ENCODE results near the gene SLC38A1.

The SLC38A1 gene

DNA sequence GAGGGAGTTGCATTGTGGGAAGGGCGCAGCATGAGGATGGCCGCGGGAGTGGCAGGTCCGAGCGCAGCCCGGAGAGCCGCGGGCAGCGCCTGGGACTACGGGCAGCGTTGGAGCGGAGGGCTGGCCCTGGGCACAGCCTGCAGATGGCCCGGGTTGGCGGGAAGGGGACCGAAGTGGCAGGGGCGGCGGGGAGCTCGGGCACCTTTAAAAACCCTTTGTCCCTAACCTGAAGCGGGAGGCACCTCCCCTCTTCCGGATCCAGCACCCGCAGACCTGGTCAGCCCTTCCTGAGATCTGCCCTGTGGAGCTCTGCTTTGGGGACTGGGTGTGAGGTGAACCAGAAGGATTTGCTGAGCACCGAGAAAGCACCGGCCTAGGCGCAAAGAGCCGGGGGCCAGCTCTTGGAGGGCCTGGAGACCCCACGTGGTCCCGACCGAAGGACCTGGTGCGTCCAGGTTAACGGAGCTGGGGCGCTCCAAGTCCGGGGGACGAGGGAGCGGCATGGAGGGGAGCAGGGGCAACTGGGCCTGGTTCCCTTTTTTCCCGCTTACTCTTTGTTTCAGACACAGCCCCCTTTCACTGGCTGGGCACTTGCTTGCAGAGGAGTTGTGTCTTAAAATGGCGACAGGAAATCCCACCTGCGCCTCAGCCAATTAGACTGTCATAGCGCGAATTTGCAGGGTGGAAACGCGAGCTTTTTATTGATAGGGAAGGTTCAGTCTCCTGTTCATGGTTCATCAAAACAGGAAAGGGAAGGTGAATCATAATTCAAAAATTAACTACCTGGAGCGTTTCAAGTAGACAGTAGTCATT is 792 bp upstream of the SLC38A1 start:
- Mint-ChIP-seq H3K27me3 (ENCODE audit: low read depth) (no peaks in the 10 kb centered on the region), H3K4me3 (no peak overlapping the region), H3K4me1 (ENCODE audit: low read depth) (peaks cover 14% of the 10 kb centered on the region), H3K36me3 (ENCODE audit: low read depth) (peaks cover 9% of the 10 kb centered on the region), H3K9me3 (no peaks in the 10 kb centered on the region), H3K27ac (no peak overlapping the region)
- DNase-seq (ENCODE audit: low spot score), result peak; percentile 65

DNA sequence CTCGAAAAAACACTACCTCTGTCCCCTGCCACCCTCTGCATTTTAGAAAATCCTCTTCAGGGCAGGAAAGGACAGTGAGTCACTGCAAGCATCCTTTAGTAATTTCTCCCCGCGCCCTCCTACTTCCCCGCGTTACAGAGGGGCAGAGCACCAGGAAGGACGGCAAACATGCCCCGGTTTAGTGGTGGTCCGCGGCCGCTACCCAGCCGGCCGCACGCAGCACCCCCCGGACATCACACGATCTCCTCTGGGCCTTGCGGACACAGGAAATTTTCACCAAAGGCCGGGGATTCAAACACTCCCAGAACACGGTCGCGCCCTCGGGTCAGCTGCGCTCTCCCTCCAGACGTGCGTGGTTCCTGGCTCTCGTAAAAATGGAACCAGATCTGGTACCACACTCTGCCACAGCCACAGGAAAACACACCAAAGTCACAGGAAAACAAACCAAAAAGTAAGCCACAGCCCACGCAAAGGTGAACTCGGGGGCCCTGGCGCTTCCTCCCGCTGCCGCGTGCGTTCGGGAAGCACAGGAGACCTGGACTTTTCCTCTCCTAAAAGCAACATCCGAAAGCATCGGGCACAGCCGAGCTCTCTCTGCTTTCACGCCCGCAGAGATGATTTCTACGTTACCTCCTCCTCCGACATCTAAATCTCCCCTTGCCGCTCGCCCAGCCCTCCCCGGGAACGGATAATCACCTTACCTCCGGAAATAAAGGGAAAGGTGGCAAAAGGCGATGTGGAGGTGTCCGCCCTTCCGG is 839 bp downstream of the SLC38A1 start:
- H3K9me3 Mint-ChIP-seq, result no peaks in the 10 kb centered on the region
- no peak for DNase-seq (ENCODE audit: low spot score)
- H3K27ac Mint-ChIP-seq, result no peak overlapping the region
- H3K36me3 Mint-ChIP-seq (ENCODE audit: low read depth), result peaks cover 12% of the 10 kb centered on the region
- no peaks in the 10 kb centered on the region for H3K27me3 Mint-ChIP-seq (ENCODE audit: low read depth)
- H3K4me3 Mint-ChIP-seq, result no peak overlapping the region
- peaks cover 25% of the 10 kb centered on the region for H3K4me1 Mint-ChIP-seq (ENCODE audit: low read depth)

- no peaks in the 10 kb centered on the region for H3K27me3 Mint-ChIP-seq (ENCODE audit: low read depth)
- no peak for DNase-seq (ENCODE audit: low spot score)
- H3K9me3 Mint-ChIP-seq, result no peaks in the 10 kb centered on the region
- peaks cover 15% of the 10 kb centered on the region for H3K36me3 Mint-ChIP-seq (ENCODE audit: low read depth)
- peaks cover 28% of the 10 kb centered on the region for H3K4me1 Mint-ChIP-seq (ENCODE audit: low read depth)
- H3K27ac Mint-ChIP-seq, result no peak overlapping the region
- no peak overlapping the region for H3K4me3 Mint-ChIP-seq
Observed at GRCh38 chr12:46267575-46267824, 1.3 kb downstream of the SLC38A1 start.

DNA sequence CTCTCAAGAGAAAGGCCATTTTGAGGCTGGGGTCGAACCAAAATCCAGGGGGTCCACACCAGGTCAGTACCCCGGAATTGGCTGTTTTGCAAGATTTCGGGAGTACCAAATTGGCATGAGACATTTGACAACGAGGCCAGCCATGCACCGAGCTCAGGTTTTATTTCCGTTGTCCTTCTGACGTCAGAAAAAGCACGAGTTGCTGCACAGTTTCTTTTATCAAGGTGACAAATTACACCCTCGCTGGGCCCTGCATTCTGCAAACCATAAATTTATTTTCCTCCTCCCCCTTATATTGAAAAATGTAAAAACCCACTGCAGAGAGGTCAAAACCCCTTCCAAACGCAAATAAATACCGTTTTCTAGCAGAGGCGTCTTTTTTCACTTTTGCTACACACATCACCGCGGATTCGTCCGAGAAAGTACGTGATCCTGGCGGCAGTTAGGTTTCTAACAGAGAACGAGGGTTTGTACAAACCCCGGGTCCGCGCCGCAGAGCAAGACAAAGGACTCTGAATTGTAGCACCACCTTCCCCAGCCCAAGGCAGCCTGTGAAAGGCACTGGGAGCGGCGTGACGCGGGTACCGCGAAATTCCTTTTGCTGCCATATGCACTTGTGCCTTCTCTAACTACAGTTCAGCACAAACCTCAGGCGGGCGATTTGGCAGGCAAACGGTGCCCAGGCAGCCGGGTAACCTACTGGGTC is 1.8 kb downstream of the SLC38A1 start:
- H3K27ac Mint-ChIP-seq, result no peak overlapping the region
- H3K27me3 Mint-ChIP-seq (ENCODE audit: low read depth), result no peaks in the 10 kb centered on the region
- peak; percentile 57 for DNase-seq (ENCODE audit: low spot score)
- peaks cover 28% of the 10 kb centered on the region for H3K4me1 Mint-ChIP-seq (ENCODE audit: low read depth)
- H3K36me3 Mint-ChIP-seq (ENCODE audit: low read depth), result peaks cover 15% of the 10 kb centered on the region
- no peaks in the 10 kb centered on the region for H3K9me3 Mint-ChIP-seq
- H3K4me3 Mint-ChIP-seq, result no peak overlapping the region

DNA sequence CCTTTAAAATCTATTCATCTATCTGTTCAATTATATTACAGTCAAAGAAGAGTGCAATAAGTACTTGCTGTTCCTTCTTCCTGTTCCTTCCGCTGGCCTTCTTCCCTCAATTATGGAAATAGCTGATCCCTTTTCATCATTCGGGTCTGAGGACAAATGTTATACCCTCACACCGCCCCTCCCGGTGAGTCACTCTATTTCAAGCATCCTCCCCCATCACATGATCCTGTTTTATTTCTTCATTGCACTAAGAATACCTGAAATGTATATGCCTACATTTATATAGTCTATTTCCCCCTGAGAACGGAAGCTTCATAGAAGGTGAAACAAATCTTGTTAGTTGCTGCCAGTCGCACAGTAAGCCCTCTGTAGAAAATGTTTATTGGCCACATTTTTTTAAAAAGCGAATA is 2.5 kb downstream of the SLC38A1 start:
- Mint-ChIP-seq H3K27ac (no peak overlapping the region), H3K4me3 (no peak overlapping the region), H3K36me3 (ENCODE audit: low read depth) (peaks cover 20% of the 10 kb centered on the region), H3K9me3 (no peaks in the 10 kb centered on the region), H3K27me3 (ENCODE audit: low read depth) (no peaks in the 10 kb centered on the region), H3K4me1 (ENCODE audit: low read depth) (peaks cover 25% of the 10 kb centered on the region)
- DNase-seq (ENCODE audit: low spot score), result peak; percentile 10

DNA sequence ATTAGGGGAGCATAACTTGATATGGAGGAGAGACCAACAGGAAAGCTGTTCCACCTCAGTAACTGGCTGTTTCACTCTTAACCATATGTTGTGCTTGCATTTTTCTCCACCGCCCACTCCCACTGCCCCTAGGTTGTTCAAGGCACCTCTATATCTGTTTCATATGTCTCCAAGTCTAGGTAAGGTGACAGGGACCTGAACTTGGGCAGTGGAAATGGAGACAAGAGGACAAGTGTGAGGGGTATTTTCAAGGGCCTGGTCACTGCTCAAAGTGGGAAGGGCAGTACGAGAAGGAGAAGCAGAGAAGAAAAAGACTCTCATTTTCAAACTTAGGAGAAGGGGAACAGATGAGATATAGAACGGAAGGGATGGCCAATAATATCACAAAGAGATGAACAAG is 3.1 kb downstream of the SLC38A1 start:
- no peaks in the 10 kb centered on the region for H3K27me3 Mint-ChIP-seq (ENCODE audit: low read depth)
- DNase-seq (ENCODE audit: low spot score), result peak; percentile 43
- peaks cover 17% of the 10 kb centered on the region for H3K36me3 Mint-ChIP-seq (ENCODE audit: low read depth)
- H3K4me3 Mint-ChIP-seq, result no peak overlapping the region
- H3K9me3 Mint-ChIP-seq, result no peaks in the 10 kb centered on the region
- H3K27ac Mint-ChIP-seq, result no peak overlapping the region
- peaks cover 20% of the 10 kb centered on the region for H3K4me1 Mint-ChIP-seq (ENCODE audit: low read depth)

GRCh38 chr12:46265102-46265501 is 3.7 kb downstream of the SLC38A1 start:
- H3K27ac Mint-ChIP-seq, result no peak overlapping the region
- no peaks in the 10 kb centered on the region for H3K27me3 Mint-ChIP-seq (ENCODE audit: low read depth)
- no peaks in the 10 kb centered on the region for H3K9me3 Mint-ChIP-seq
- H3K4me1 Mint-ChIP-seq (ENCODE audit: low read depth), result peaks cover 16% of the 10 kb centered on the region
- no peak overlapping the region for H3K4me3 Mint-ChIP-seq
- H3K36me3 Mint-ChIP-seq (ENCODE audit: low read depth), result peaks cover 15% of the 10 kb centered on the region
- DNase-seq (ENCODE audit: low spot score), result no peak

DNA sequence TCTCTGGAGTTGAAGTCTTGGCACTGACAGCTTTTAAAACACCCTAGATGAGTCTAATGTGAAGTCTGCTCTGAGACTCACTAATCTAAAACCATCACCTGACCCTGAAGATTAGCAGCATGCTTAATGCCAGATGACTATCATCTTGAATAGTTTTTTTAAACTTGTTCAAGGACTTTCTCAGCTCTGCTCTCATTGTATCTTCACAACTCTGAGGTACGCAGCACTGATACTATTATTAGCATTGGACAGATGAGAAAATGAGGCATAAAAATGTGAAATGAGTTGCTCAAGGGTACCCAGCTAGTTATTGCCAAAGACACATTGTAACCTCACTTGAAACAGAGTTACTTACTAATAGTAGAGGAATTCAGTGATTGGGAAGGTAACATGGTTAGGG is 4.8 kb downstream of the SLC38A1 start:
- H3K27me3 Mint-ChIP-seq (ENCODE audit: low read depth), result no peaks in the 10 kb centered on the region
- peak overlapping the region; percentile 57 for H3K4me3 Mint-ChIP-seq
- H3K27ac Mint-ChIP-seq, result peak overlapping the region; percentile 51
- H3K4me1 Mint-ChIP-seq (ENCODE audit: low read depth), result peaks cover 14% of the 10 kb centered on the region
- H3K36me3 Mint-ChIP-seq (ENCODE audit: low read depth), result peaks cover 15% of the 10 kb centered on the region
- no peaks in the 10 kb centered on the region for H3K9me3 Mint-ChIP-seq
- DNase-seq (ENCODE audit: low spot score), result no peak

- Mint-ChIP-seq H3K4me1 (ENCODE audit: low read depth) (peaks cover 14% of the 10 kb centered on the region), H3K27me3 (ENCODE audit: low read depth) (no peaks in the 10 kb centered on the region), H3K27ac (peak overlapping the region; percentile 51), H3K36me3 (ENCODE audit: low read depth) (peaks cover 14% of the 10 kb centered on the region), H3K4me3 (peak overlapping the region; percentile 57), H3K9me3 (no peaks in the 10 kb centered on the region)
- no peak for DNase-seq (ENCODE audit: low spot score)
Observed at GRCh38 chr12:46263140-46264016, 5.5 kb downstream of the SLC38A1 start.

- DNase-seq (ENCODE audit: low spot score), result no peak
- Mint-ChIP-seq H3K9me3 (no peaks in the 10 kb centered on the region), H3K27ac (no peak overlapping the region), H3K27me3 (ENCODE audit: low read depth) (no peaks in the 10 kb centered on the region), H3K4me3 (no peak overlapping the region), H3K4me1 (ENCODE audit: low read depth) (peaks cover 22% of the 10 kb centered on the region), H3K36me3 (ENCODE audit: low read depth) (peaks cover 30% of the 10 kb centered on the region)
Observed at GRCh38 chr12:46261646-46262045, 7.2 kb downstream of the SLC38A1 start.

DNA sequence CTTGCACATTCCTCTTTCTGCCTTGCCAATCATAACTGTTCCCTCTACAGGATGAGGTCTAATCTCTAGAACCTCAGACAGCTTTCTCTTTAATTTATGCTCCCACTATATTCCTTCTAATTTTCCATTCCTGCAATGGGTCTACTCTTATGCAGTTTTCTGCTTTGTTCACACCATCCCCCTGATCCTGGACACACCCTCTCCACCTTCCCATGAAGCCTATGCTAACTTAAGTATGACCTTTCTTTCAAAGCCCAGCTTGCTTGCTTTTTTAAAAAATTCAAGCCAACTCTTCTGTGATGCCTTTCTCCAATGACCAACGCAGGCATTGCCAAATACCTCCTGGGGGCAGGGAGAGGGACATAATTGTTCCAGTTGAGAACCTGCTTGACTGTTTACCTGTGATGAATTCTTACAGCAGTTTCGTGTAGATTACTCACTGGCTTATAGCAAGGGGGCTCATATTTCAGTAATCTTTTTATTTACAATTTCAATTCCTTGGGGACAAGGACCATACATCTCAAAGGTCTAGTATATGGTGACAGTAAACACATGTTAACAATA is 7.8 kb downstream of the SLC38A1 start:
- no peaks in the 10 kb centered on the region for H3K27me3 Mint-ChIP-seq (ENCODE audit: low read depth)
- no peak for DNase-seq (ENCODE audit: low spot score)
- H3K27ac Mint-ChIP-seq, result no peak overlapping the region
- peaks cover 25% of the 10 kb centered on the region for H3K4me1 Mint-ChIP-seq (ENCODE audit: low read depth)
- H3K4me3 Mint-ChIP-seq, result no peak overlapping the region
- peaks cover 34% of the 10 kb centered on the region for H3K36me3 Mint-ChIP-seq (ENCODE audit: low read depth)
- no peaks in the 10 kb centered on the region for H3K9me3 Mint-ChIP-seq

DNA sequence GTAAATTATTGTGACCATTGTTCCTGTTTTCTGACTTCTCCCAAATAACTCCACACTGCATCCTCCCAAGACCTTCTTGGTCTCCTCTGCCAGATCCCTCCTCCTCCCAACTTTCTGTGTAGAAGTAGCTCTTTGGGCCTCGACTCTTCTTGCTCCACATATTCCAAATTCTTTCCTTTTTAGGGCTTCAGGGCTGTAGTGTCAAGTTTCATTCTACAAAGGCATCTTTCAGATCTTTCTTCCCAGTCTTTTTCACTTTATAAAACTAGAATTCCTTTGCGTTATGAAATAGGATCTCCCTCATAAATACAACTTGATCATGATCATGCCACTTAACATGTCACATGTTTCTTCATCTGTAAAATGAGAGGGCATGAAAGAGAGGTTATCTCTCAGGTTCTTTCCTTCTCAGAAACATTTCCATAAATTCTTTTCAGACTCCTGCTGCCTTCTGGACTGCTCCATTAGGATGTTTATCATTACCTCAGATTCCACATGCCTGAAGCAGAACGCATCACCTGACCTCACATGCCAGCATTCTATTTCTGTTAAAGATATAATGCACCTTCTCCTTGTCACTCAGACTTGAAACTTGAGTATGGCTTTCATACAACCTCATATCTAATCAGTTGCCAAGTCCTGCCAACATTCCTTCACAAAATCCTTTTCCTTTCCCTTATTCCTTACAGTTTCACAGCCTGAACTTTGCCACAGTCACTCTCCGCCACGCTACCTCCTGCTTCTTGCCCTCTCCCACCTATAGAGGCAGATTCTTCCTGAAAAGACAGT is 8.5 kb downstream of the SLC38A1 start:
- H3K4me1 Mint-ChIP-seq (ENCODE audit: low read depth), result peaks cover 28% of the 10 kb centered on the region
- H3K27ac Mint-ChIP-seq, result no peak overlapping the region
- H3K9me3 Mint-ChIP-seq, result no peaks in the 10 kb centered on the region
- H3K27me3 Mint-ChIP-seq (ENCODE audit: low read depth), result no peaks in the 10 kb centered on the region
- H3K36me3 Mint-ChIP-seq (ENCODE audit: low read depth), result peaks cover 38% of the 10 kb centered on the region
- H3K4me3 Mint-ChIP-seq, result no peak overlapping the region
- no peak for DNase-seq (ENCODE audit: low spot score)

GRCh38 chr12:46259713-46260112 is 9.1 kb downstream of the SLC38A1 start:
- H3K4me1 Mint-ChIP-seq (ENCODE audit: low read depth), result peaks cover 28% of the 10 kb centered on the region
- no peaks in the 10 kb centered on the region for H3K9me3 Mint-ChIP-seq
- peaks cover 42% of the 10 kb centered on the region for H3K36me3 Mint-ChIP-seq (ENCODE audit: low read depth)
- no peaks in the 10 kb centered on the region for H3K27me3 Mint-ChIP-seq (ENCODE audit: low read depth)
- no peak overlapping the region for H3K4me3 Mint-ChIP-seq
- no peak for DNase-seq (ENCODE audit: low spot score)
- no peak overlapping the region for H3K27ac Mint-ChIP-seq
